SK-N-SH (cell line): Measurements from ENCODE around the gene DDAH1. TPM values are rescaled to one million over a fixed set of nuclear protein-coding genes. Genes with fewer than 3 reads are reported as not detected.

Source experiments
- CTCF ChIA-PET: fragments of 300-600, 350-600 bp; formaldehyde crosslinking; extraction: SDS; loops from one replicate; lab custom pipeline; 2021; lab: Yijun Ruan, JAX
- POLR2A ChIA-PET: fragments of 350-600 bp; sonication (Branson Sonifier 250); formaldehyde crosslinking; extraction: SDS; loops from one replicate; lab custom pipeline; 2020; ENCODE audit warnings: antibody characterized with exemption, inconsistent platforms; lab: Yijun Ruan, JAX
- DNase-seq: peaks from one replicate; pipeline ENCODE4 v3.0.0; 2012
- H2AFZ ChIP-seq: fragments of 200-600 bp; sonication (generic); 2 replicates; pipeline ENCODE4 v1.8.1; 2016; ENCODE audit warnings: antibody characterized with exemption, mild to moderate bottlenecking, low read depth
- H3F3A ChIP-seq: fragments of 200-600 bp; sonication (generic); replicated peaks from 2 replicates; pipeline ENCODE3; 2016; ENCODE audit warnings: antibody characterized with exemption, mild to moderate bottlenecking; ENCODE audit not compliant: insufficient read depth
- H3K27ac ChIP-seq, 2 experiments: fragments of 200-500 bp in 1 of 2; fragments of 200-600 bp in 1 of 2; sonication (Bioruptor generic) in 1 of 2; sonication (generic), shearing (Covaris generic) in 1 of 2; 2 replicates each; pipeline versions ENCODE4 v1.5.1 to v1.6.1; 2014 to 2016; ENCODE audit warnings: low read depth in 2 of 2, inconsistent platforms in 1 of 2, low read length in 1 of 2, mild to moderate bottlenecking in 1 of 2, mixed read lengths in 1 of 2
- H3K27me3 ChIP-seq: fragments of 200-600 bp; sonication (generic), shearing (Covaris generic); 2 replicates; pipeline ENCODE4 v1.6.1; 2016; ENCODE audit warnings: mixed run types; ENCODE audit not compliant: insufficient read depth
- H3K36me3 ChIP-seq, 2 experiments: fragments of 200-500 bp in 1 of 2; fragments of 200-600 bp in 1 of 2; sonication (Bioruptor generic) in 1 of 2; sonication (generic) in 1 of 2; replicated peaks in 1 of 2; 2 replicates each; pipeline versions ENCODE3 to v1.5.1; 2014 to 2016; ENCODE audit warnings: low read length in 1 of 2, mild to moderate bottlenecking in 1 of 2; ENCODE audit not compliant: insufficient read depth in 2 of 2, control insufficient read depth in 1 of 2
- H3K4me1 ChIP-seq, 2 experiments: fragments of 200-500 bp in 1 of 2; fragments of 200-600 bp in 1 of 2; sonication (Bioruptor generic) in 1 of 2; sonication (generic), shearing (Covaris generic) in 1 of 2; 2 replicates each; pipeline versions ENCODE4 v1.5.1 to v1.6.1; 2014 to 2016; ENCODE audit warnings: low read depth in 1 of 2, low read length in 1 of 2, mixed run types in 1 of 2; ENCODE audit not compliant: insufficient read depth in 2 of 2, control insufficient read depth in 1 of 2
- H3K4me2 ChIP-seq: fragments of 200-600 bp; sonication (generic), shearing (Covaris generic); 2 replicates; pipeline ENCODE4 v1.6.1; 2017; ENCODE audit warnings: mixed run types
- H3K4me3 ChIP-seq, 2 experiments: fragments of 200-500 bp in 1 of 2; fragments of 200-600 bp in 1 of 2; sonication (Bioruptor generic) in 1 of 2; sonication (generic), shearing (Covaris generic) in 1 of 2; 2 replicates each; pipeline versions ENCODE4 v1.5.1 to v1.8.1; 2014 to 2016; ENCODE audit warnings: low read depth in 2 of 2, inconsistent platforms in 1 of 2, low read length in 1 of 2, mild to moderate bottlenecking in 1 of 2, mixed read lengths in 1 of 2, moderate library complexity in 1 of 2
- H3K79me2 ChIP-seq: fragments of 200-600 bp; sonication (generic); 2 replicates; pipeline ENCODE4 v1.8.1; 2017; ENCODE audit warnings: mild to moderate bottlenecking; ENCODE audit not compliant: insufficient read depth
- H3K9ac ChIP-seq: fragments of 200-600 bp; sonication (generic); 2 replicates; pipeline ENCODE4 v1.6.1; 2017; ENCODE audit warnings: mixed run types
- H3K9me2 ChIP-seq: fragments of 200-600 bp; sonication (generic); 2 replicates; pipeline ENCODE4 v1.6.1; 2017; ENCODE audit warnings: mixed run types
- H3K9me3 ChIP-seq: fragments of 200-600 bp; sonication (generic); 2 replicates; pipeline ENCODE4 v1.6.1; 2017; ENCODE audit warnings: mixed run types, mild to moderate bottlenecking, moderate library complexity
- H4K20me1 ChIP-seq: fragments of 200-600 bp; sonication (generic); 2 replicates; pipeline ENCODE4 v1.6.1; 2017; ENCODE audit warnings: mild to moderate bottlenecking, mixed run types; ENCODE audit not compliant: insufficient read depth
- EZH2phosphoT487 ChIP-seq: fragments of 200-600 bp; sonication (generic); IDR thresholded peaks from 2 replicates; pipeline ENCODE4 v1.6.1; 2017; ENCODE audit warnings: low read depth, mixed run types, mild to moderate bottlenecking, antibody characterized with exemption, moderate library complexity, borderline replicate concordance
- FOSL2 ChIP-seq: IDR thresholded peaks from 2 replicates; pipeline ENCODE4 v1.4.0; 2012; ENCODE audit warnings: low read depth, mild to moderate bottlenecking, moderate library complexity, borderline replicate concordance
- FOXJ3 ChIP-seq: sonication (generic); formaldehyde crosslinking; IDR thresholded peaks from 2 replicates; pipeline ENCODE4 v1.5.1; 2020; ENCODE audit warnings: mild to moderate bottlenecking, missing genetic modification reagents
- GATA2 ChIP-seq: sonication (generic); formaldehyde crosslinking; IDR thresholded peaks from 2 replicates; pipeline ENCODE4 v1.5.0; 2020; ENCODE audit warnings: mild to moderate bottlenecking, missing genetic modification reagents
- JUND ChIP-seq: IDR thresholded peaks from 2 replicates; pipeline ENCODE4 v1.4.0; 2012
- RFX5 ChIP-seq: IDR thresholded peaks from 2 replicates; pipeline ENCODE4 v1.6.1; 2012; ENCODE audit warnings: mild to moderate bottlenecking, improper control_type of control experiment, low read length
- SIN3A ChIP-seq: IDR thresholded peaks from 2 replicates; pipeline ENCODE4 v1.6.1; 2012; ENCODE audit warnings: low read depth, mild to moderate bottlenecking, low read length, moderate library complexity, borderline replicate concordance
- TCF12 ChIP-seq: IDR thresholded peaks from 2 replicates; pipeline ENCODE4 v1.4.0; 2012
- YY1 ChIP-seq: IDR thresholded peaks from 2 replicates; pipeline ENCODE4 v1.4.0; 2012; ENCODE audit warnings: low read depth, mild to moderate bottlenecking
- WGBS: methylation state at CpG from one replicate; pipeline ENCODE4 v1.1.6; 2017; ENCODE audit warnings: low lambda C conversion rate; 5-methylcytosine and 5-hydroxymethylcytosine counted together
- polyA plus RNA-seq, 3 experiments: library from polyadenylated mRNA; depleted of rRNA; stranded (reverse); fragments of >200 nt; gene quantifications; 2 replicates each; pipeline ENCODE4 v1.2.3, GENCODE V29; 2012
- TF ChIP-seq, protein P1 (sequence below): IDR thresholded peaks from 2 replicates; pipeline ENCODE4; 2012
- TF ChIP-seq, protein P2 (sequence below): IDR thresholded peaks from 2 replicates; pipeline ENCODE4 v1.4.0; 2012; ENCODE audit warnings: low read depth, borderline replicate concordance
- TF ChIP-seq, protein P3 (sequence below): IDR thresholded peaks from 2 replicates; pipeline ENCODE4 v1.4.0; 2012; ENCODE audit warnings: low read depth, borderline replicate concordance
- TF ChIP-seq, protein P4 (sequence below): IDR thresholded peaks from 2 replicates; pipeline ENCODE4 v1.6.1; 2012; ENCODE audit warnings: mild to moderate bottlenecking, low read depth, low read length, moderate library complexity

Gene DDAH1
- polyA plus RNA-seq, 1 of the 3 experiments (the other 2 are of a cell fraction): 64.3 TPM

DNA sequence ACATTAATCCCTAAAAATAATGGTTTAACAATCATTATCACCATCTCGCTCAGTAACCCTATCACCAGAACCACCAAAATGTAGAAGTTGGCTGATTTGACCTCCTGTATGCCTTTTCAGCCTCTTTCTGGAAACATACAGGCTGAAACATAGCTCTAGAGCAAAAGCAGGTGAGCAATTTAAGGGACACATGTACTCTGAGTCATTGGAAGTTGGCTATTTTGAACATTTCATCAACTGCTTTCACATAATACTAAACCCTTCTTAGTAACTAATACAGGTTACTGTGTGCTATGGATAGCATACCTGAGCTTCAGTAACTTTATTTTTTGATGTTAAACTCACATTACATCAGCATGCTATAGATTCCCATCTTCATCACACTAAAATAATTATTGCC is 19.8 kb upstream of the DDAH1 start:
- Histone ChIP-seq H3K4me2 (no peak overlapping the region), H3K36me3 (peaks cover 4 to 19% of the 10 kb centered on the region in 2 experiments), H3F3A (peaks cover 3% of the 10 kb centered on the region), H3K9me3 (no peaks in the 10 kb centered on the region), H3K27me3 (no peaks in the 10 kb centered on the region), H3K9me2 (no peaks in the 10 kb centered on the region), H3K79me2 (peaks cover 19% of the 10 kb centered on the region; the same call in 1 of the 2 replicates), H3K4me3 (no peak overlapping the region), H3K9ac (no peak overlapping the region), H4K20me1 (no peaks in the 10 kb centered on the region), H2AFZ (no peak overlapping the region), H3K4me1 (peaks cover 0 to 2% of the 10 kb centered on the region in 2 experiments; a peak in 1 of 4 replicates), H3K27ac (no peak overlapping the region)
- TF ChIP-seq, protein P1, sequence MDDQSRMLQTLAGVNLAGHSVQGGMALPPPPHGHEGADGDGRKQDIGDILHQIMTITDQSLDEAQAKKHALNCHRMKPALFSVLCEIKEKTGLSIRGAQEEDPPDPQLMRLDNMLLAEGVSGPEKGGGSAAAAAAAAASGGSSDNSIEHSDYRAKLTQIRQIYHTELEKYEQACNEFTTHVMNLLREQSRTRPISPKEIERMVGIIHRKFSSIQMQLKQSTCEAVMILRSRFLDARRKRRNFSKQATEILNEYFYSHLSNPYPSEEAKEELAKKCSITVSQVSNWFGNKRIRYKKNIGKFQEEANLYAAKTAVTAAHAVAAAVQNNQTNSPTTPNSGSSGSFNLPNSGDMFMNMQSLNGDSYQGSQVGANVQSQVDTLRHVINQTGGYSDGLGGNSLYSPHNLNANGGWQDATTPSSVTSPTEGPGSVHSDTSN: no peak
- TF ChIP-seq SIN3A: no peak
- TF ChIP-seq, protein P2, sequence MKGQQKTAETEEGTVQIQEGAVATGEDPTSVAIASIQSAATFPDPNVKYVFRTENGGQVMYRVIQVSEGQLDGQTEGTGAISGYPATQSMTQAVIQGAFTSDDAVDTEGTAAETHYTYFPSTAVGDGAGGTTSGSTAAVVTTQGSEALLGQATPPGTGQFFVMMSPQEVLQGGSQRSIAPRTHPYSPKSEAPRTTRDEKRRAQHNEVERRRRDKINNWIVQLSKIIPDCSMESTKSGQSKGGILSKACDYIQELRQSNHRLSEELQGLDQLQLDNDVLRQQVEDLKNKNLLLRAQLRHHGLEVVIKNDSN: no peak
- TF ChIP-seq FOSL2: no peak
- TF ChIP-seq EZH2phosphoT487: no peak
- TF ChIP-seq, protein P3, sequence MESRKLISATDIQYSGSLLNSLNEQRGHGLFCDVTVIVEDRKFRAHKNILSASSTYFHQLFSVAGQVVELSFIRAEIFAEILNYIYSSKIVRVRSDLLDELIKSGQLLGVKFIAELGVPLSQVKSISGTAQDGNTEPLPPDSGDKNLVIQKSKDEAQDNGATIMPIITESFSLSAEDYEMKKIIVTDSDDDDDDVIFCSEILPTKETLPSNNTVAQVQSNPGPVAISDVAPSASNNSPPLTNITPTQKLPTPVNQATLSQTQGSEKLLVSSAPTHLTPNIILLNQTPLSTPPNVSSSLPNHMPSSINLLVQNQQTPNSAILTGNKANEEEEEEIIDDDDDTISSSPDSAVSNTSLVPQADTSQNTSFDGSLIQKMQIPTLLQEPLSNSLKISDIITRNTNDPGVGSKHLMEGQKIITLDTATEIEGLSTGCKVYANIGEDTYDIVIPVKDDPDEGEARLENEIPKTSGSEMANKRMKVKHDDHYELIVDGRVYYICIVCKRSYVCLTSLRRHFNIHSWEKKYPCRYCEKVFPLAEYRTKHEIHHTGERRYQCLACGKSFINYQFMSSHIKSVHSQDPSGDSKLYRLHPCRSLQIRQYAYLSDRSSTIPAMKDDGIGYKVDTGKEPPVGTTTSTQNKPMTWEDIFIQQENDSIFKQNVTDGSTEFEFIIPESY: no peak
- no peak for TF ChIP-seq RFX5
- no peak for DNase-seq
- WGBS: 100% methylated on average over 1 of the region's 1 CpG
- CTCF ChIA-PET: interaction anchor here (0.7 to 2.0 kb wide), 4 partner anchors 9 to 177 kb away, joined by 3 to 7 read pairs (median 4); no protein-coding TSS in a partner anchor
- POLR2A ChIA-PET: no interaction called here

DNA sequence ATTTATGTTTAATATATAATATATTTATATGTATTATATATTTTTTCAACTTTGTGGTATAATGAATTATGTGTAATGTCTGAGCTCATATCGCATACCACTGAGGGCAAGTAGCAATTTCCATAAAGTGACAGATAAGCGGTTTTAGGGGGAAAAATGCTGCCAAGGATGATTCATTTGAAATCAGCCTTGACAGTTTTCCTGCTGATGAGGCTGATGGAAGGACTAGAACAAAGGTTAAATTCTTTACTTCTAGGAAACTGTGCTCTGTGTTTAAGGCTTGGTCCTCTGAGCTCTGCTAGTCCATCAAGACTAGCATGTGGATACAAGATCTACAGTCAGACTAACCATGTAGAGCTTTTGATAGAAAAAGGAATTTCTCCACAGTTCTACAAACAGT is 19.3 kb upstream of the DDAH1 start:
- TF ChIP-seq, protein P1: peak; percentile 72
- no peak for TF ChIP-seq FOXJ3 (CRISPR knock-in tag)
- peak; percentile 20; the same call in 1 of the 2 replicates for TF ChIP-seq TCF12
- TF ChIP-seq GATA2: no peak
- TF ChIP-seq, protein P4, sequence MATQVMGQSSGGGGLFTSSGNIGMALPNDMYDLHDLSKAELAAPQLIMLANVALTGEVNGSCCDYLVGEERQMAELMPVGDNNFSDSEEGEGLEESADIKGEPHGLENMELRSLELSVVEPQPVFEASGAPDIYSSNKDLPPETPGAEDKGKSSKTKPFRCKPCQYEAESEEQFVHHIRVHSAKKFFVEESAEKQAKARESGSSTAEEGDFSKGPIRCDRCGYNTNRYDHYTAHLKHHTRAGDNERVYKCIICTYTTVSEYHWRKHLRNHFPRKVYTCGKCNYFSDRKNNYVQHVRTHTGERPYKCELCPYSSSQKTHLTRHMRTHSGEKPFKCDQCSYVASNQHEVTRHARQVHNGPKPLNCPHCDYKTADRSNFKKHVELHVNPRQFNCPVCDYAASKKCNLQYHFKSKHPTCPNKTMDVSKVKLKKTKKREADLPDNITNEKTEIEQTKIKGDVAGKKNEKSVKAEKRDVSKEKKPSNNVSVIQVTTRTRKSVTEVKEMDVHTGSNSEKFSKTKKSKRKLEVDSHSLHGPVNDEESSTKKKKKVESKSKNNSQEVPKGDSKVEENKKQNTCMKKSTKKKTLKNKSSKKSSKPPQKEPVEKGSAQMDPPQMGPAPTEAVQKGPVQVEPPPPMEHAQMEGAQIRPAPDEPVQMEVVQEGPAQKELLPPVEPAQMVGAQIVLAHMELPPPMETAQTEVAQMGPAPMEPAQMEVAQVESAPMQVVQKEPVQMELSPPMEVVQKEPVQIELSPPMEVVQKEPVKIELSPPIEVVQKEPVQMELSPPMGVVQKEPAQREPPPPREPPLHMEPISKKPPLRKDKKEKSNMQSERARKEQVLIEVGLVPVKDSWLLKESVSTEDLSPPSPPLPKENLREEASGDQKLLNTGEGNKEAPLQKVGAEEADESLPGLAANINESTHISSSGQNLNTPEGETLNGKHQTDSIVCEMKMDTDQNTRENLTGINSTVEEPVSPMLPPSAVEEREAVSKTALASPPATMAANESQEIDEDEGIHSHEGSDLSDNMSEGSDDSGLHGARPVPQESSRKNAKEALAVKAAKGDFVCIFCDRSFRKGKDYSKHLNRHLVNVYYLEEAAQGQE: no peak
- TF ChIP-seq JUND: peak; percentile 10; the same call in 1 of the 2 replicates
- no peak for TF ChIP-seq FOSL2
- TF ChIP-seq YY1: no peak
- TF ChIP-seq, all 33 proteins: peak for 3
- Histone ChIP-seq H3F3A (peaks cover 3% of the 10 kb centered on the region), H3K4me3 (no peak overlapping the region), H3K27ac (no peak overlapping the region), H3K79me2 (peaks cover 22% of the 10 kb centered on the region; the same call in 1 of the 2 replicates), H4K20me1 (no peaks in the 10 kb centered on the region), H3K9me2 (no peaks in the 10 kb centered on the region), H3K36me3 (peaks cover 4 to 16% of the 10 kb centered on the region in 2 experiments), H3K4me2 (no peak overlapping the region), H3K9ac (no peak overlapping the region), H3K27me3 (no peaks in the 10 kb centered on the region), H3K9me3 (no peaks in the 10 kb centered on the region), H2AFZ (no peak overlapping the region), H3K4me1 (peaks cover 0 to 4% of the 10 kb centered on the region in 2 experiments; a peak in 1 of 4 replicates)
- ChIA-PET CTCF (interaction anchor here (0.7 to 2.0 kb wide), 4 partner anchors 9 to 176 kb away, joined by 3 to 7 read pairs (median 4); no protein-coding TSS in a partner anchor), POLR2A (no interaction called here)
- no peak for DNase-seq
- 86% methylated on average over 2 of the region's 2 CpGs for WGBS
